Esophagus squamous epithelium (tissue), 4 donors: ENCODE measurements around the gene CNTN4.

Experiments
- POLR2A ChIP-seq, 4 donors: fragments of 450-650 bp; IDR thresholded peaks; one replicate each; pipeline ENCODE4 v1.6.1; 2017; ENCODE audit warnings: antibody characterized with exemption in 4 of 4, mild to moderate bottlenecking in 4 of 4, moderate library complexity in 3 of 4
- TF ChIP-seq, protein P1 (sequence below), 6 experiments: fragments of 450-650 bp in 4 of 6; fragments of 200-600 bp in 2 of 6; sonication (generic) in 2 of 6; IDR thresholded peaks; one replicate each; pipeline ENCODE4 v1.5.1; 2016 to 2019; ENCODE audit warnings: antibody characterized with exemption in 6 of 6, mild to moderate bottlenecking in 4 of 6, moderate library complexity in 4 of 6

DNA sequence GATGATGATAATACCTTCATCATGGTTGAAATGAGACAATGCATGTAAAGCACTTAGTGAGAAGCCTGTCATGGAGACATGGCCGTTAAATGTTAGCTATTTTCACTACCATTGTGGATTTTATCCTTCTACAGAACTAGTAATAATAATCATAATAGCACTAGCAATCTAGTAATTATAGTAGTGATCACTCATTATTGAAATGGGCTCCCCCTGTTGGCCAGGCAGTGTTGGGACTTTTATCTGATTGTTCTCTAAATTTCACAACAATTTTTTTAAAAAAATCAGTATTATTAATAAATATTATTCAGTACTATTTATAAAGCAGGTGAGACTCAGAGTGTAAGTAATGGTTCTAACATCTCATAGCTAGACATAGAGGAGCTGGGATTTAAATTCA is 615.3 kb downstream of the CNTN4 start:
- TF ChIP-seq, protein P1, sequence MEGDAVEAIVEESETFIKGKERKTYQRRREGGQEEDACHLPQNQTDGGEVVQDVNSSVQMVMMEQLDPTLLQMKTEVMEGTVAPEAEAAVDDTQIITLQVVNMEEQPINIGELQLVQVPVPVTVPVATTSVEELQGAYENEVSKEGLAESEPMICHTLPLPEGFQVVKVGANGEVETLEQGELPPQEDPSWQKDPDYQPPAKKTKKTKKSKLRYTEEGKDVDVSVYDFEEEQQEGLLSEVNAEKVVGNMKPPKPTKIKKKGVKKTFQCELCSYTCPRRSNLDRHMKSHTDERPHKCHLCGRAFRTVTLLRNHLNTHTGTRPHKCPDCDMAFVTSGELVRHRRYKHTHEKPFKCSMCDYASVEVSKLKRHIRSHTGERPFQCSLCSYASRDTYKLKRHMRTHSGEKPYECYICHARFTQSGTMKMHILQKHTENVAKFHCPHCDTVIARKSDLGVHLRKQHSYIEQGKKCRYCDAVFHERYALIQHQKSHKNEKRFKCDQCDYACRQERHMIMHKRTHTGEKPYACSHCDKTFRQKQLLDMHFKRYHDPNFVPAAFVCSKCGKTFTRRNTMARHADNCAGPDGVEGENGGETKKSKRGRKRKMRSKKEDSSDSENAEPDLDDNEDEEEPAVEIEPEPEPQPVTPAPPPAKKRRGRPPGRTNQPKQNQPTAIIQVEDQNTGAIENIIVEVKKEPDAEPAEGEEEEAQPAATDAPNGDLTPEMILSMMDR (IDR thresholded peaks at IDR 0.05), result peak in 1 of 6 experiments; percentile 24
- no peak for TF ChIP-seq POLR2A (IDR thresholded peaks at IDR 0.05)
